ENCODE measurements around the gene SUPT6H. TPM values are rescaled to one million over a fixed set of nuclear protein-coding genes. Genes with fewer than 3 reads are reported as not detected.

Gene SUPT6H
- total RNA-seq = 55.9 and 59.9 TPM in 2 replicates

GRCh38 chr17:28661635-28662526 lies at the start of gene SUPT6H, which contains the start of gene SDF2:
Gene SUPT6H (plus strand): TSS chr17:28662205. CDS start chr17:28673402, 11,197 bp downstream.
Gene SDF2 (minus strand): TSS chr17:28661906. CDS start chr17:28661876, 30 bp downstream.

DNA sequence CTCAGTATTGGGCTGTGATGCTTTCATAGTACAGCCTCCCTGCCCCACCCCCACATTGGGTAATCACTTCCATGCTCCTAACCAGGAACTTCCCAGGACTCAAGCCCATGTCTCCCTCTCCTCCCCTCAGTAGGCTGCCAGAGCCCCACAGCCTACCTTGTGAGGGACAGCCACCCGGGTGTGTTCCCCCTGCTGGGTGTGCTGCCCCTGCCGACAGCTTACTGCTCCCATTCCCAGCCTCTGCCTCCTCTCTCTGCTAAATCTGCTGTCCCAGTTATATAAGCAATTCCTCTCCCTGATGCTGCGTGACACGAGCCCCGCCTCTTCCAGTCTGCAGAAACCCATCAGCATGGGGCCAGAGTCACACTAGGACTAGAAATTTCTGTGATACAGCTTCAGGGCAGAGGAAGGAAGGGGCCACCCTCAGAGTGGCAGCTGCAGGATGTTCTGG lies 48.0 kb upstream of the SUPT6H start, which contains the start of gene RSKR:
Gene RSKR, minus strand, starts transcription at position 255 of the 451 bp plus-strand sequence. Its CDS starts 24 bp downstream, at position 231.

DNA sequence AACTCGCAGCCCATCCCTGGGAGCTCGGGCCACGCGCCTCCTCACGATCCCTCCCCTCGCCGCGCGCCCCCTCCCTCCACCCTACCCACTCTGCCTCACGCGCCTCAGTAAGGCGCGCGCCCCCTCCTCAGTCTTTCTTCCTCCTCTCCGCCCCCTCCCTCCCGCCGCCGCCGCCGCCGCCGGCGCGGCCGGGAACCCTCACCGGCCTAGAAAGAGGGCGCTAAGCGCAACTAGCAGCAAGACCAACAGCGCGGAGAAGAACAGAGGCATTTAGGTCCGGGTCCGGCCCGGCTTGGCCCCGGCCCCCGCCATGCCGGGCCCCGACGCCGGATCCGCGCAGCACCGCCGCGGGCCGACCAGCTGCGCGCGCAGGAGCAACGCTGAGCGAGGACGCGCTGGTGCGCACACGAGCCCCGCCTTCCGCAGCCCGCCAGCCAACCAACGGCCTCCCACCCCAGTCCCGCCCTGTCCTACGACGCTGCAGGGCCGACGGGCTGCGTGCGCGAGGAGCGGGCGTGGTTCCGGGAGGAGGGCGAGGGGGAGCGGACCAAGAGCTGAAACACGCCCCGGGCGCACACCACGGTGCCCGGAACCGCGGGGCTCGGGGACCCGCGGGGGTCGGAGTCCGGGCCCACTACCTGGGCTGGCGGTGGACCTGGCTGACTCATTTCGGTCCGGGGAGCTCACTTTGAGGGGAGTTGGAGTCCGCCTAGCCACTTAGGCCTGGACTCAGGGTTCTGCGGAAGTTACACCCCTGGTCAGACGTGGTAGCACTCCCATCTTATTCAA lies 17.0 kb upstream of the SUPT6H start, which contains the start of gene BLTP2:
Gene BLTP2, minus strand, starts transcription at position 372 of the 789 bp plus-strand sequence. Its CDS starts 102 bp downstream, at position 270.

GRCh38 chr17:28711723-28712031 lies 49.7 kb downstream of the SUPT6H start, which contains the start of gene PROCA1:
Gene PROCA1 (minus strand): TSS chr17:28711888. CDS start chr17:28711660, 228 bp downstream.

GRCh38 chr17:28717578-28718332 lies 55.8 kb downstream of the SUPT6H start, which contains the start of gene RAB34:
Gene RAB34 (minus strand): TSS chr17:28717868. CDS start chr17:28717266, 602 bp downstream.

DNA sequence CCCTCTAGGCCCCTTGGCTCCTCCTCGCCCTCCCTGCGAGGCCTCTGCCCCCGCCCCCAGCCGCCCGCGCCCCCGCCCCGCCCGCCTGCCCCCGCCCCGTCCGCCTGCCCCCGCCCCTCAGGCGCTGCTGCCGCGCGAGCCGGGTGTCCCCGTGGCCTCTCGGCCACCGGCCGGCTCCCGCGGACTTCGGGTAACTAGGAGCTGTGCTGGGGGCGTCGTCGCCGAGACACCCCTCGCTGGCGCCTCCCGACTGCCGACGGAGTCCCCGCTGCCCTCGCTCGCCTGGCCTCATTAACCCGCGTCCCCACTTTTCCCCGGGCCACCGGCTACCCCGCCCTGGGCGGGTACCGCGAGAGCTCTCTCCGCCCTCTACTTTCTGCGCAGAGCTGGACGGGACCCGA lies 64.2 kb downstream of the SUPT6H start, which contains the start of gene TLCD1:
Gene TLCD1, minus strand, starts transcription at position 8 of the 401 bp plus-strand sequence. CDS start 136 bp downstream, outside the sequence.

DNA sequence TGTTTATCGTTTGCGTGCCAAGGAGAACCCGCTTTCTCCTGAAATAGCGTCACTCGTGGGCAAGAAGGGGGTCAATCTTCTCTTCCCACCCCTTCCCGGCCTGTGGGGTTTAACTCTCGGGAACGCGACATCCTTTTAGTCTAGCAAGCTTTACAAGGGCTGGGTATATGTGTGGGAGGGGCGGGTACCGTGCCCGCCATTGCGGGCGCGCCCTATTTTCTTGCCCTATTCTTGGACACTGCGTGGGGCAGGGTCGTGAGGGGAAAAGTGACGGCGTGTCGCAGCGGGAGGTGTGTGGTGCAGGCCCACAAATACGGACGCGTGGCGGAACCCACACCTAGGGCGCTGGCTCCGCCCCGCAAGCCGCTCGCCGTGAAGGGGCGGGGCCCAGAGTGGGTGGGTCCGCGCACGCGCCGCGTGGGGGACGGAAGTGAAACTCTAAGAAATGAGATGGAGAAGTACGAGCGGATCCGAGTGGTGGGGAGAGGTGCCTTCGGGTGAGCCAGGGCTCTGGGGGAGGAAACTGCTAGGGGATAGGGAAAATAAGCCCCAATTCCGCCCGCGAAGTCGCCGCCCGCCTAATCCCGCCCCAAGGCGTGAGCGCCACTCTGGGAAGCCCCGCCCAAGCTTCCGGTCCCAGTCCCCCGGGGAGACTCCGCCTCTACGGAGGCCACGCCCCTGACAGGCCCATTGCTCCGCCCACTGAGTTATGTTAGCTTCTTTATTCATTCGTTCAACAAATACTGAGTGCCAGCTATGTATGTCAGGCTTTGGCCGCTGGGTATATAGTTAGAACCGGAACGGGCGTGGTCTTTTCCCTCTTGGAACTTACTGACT lies 66.6 kb downstream of the SUPT6H start, which contains the start of gene NEK8:
Gene NEK8, plus strand, starts transcription at position 425 of the 837 bp plus-strand sequence. Its CDS starts 26 bp downstream, at position 451.

GRCh38 chr17:28743243-28744103 lies 81.5 kb downstream of the SUPT6H start, which contains the start of gene TRAF4:
Gene TRAF4 (plus strand): TSS chr17:28744011. CDS start chr17:28744113, 102 bp downstream.

Other genes starting within 250 kb of the SUPT6H start
- not detected in 2 replicates for gene SLC13A2, start 188.6 kb upstream of the SUPT6H start, total RNA-seq
- not detected in 2 replicates for gene FOXN1, start 155.9 kb upstream of the SUPT6H start, total RNA-seq
- 18.0 and 43.2 TPM in 2 replicates for gene UNC119, start 109.6 kb upstream of the SUPT6H start, total RNA-seq
- gene PIGS, start 90.7 kb upstream of the SUPT6H start, total RNA-seq = 61.2 and 78.9 TPM in 2 replicates
- 72.4 and 98.9 TPM in 2 replicates for gene ALDOC, start 85.3 kb upstream of the SUPT6H start, total RNA-seq
- 5.6 and 46.1 TPM in 2 replicates for gene SPAG5, start 63.2 kb upstream of the SUPT6H start, total RNA-seq
- 5.1 and 5.8 TPM in 2 replicates for gene RSKR, start 48.0 kb upstream of the SUPT6H start, total RNA-seq
- 154 and 173 TPM in 2 replicates for gene BLTP2, start 17.0 kb upstream of the SUPT6H start, total RNA-seq
- 49.8 and 56.4 TPM in 2 replicates for gene SDF2, start 299 bp upstream of the SUPT6H start, total RNA-seq
- gene PROCA1, start 49.7 kb downstream of the SUPT6H start, total RNA-seq = 1.9 and 3.1 TPM in 2 replicates
- 239 and 240 TPM in 2 replicates for gene RAB34, start 55.7 kb downstream of the SUPT6H start, total RNA-seq
- gene RPL23A, start 57.8 kb downstream of the SUPT6H start, total RNA-seq = 437 and 574 TPM in 2 replicates
- 4.1 and 7.1 TPM in 2 replicates for gene TLCD1, start 64.0 kb downstream of the SUPT6H start, total RNA-seq
- 4.4 and 5.6 TPM in 2 replicates for gene NEK8, start 66.6 kb downstream of the SUPT6H start, total RNA-seq
- gene TRAF4, start 81.8 kb downstream of the SUPT6H start, total RNA-seq = 14.3 and 26.8 TPM in 2 replicates
- 4.0 and 5.2 TPM in 2 replicates for gene FAM222B, start 180.6 kb downstream of the SUPT6H start, total RNA-seq
- gene ERAL1, start 192.8 kb downstream of the SUPT6H start, total RNA-seq = 32.7 and 35.4 TPM in 2 replicates
- gene FLOT2, start 235.5 kb downstream of the SUPT6H start, total RNA-seq = 57.9 and 64.6 TPM in 2 replicates
- 7.0 and 10.3 TPM in 2 replicates for gene DHRS13, start 240.9 kb downstream of the SUPT6H start, total RNA-seq